Panc1 (cell line): Measurements from ENCODE around the gene CHPT1. TPM values are rescaled to one million over a fixed set of nuclear protein-coding genes. Genes with fewer than 3 reads are reported as not detected.

ENCODE experiments used
- ATAC-seq: fragments of 200-7000 bp; cut with Tn5 transposase; 2 replicates; pipeline ENCODE4 v1.9.1; 2020; ENCODE audit warnings: mild to moderate bottlenecking, moderate library complexity
- BruUV-seq: library from RNA; stranded (reverse); fragments of 400-500 nt; replicated peaks from 2 replicates; lab custom pipeline; 2021; lab: Mats Ljungman, UMichigan
- CTCF ChIA-PET: fragments of 300-600 bp; sonication (Branson Sonifier 250); formaldehyde crosslinking; loops from one replicate; lab custom pipeline; 2022; ENCODE audit warnings: antibody characterized with exemption; lab: Charles Lee
- POLR2A ChIA-PET: fragments of 300-600 bp; sonication (Branson Sonifier 250); formaldehyde crosslinking; loops from one replicate; lab custom pipeline; 2022; ENCODE audit warnings: antibody characterized with exemption; lab: Charles Lee
- DNase-seq: peaks from one replicate; pipeline ENCODE4 v3.0.0-alpha.2; 2010; ENCODE audit warnings: low read depth, low spot score
- H3K27ac ChIP-seq: 2 replicates; pipeline ENCODE4 v1.5.1; 2011; ENCODE audit warnings: mild to moderate bottlenecking, low read length, inconsistent platforms
- H3K27me3 ChIP-seq: fragments of 200-500 bp; sonication (Bioruptor generic); 2 replicates; pipeline ENCODE4 v1.6.0; 2014; ENCODE audit warnings: low read length, inconsistent platforms; ENCODE audit not compliant: control insufficient read depth, insufficient read depth
- H3K36me3 ChIP-seq: fragments of 200-500 bp; sonication (Bioruptor generic); 2 replicates; pipeline ENCODE4 v1.5.1; 2014; ENCODE audit warnings: inconsistent platforms, mild to moderate bottlenecking, low read length, moderate library complexity; ENCODE audit not compliant: control insufficient read depth, insufficient read depth
- H3K4me1 ChIP-seq: 2 replicates; pipeline ENCODE4 v1.5.1; 2011; ENCODE audit warnings: inconsistent platforms, mild to moderate bottlenecking, low read length, moderate library complexity; ENCODE audit not compliant: control insufficient read depth, insufficient read depth
- H3K4me3 ChIP-seq, 2 experiments: 2 replicates each; pipeline ENCODE4 v1.5.1; 2011 to 2012; ENCODE audit warnings: low read depth in 2 of 2, low read length in 2 of 2, mild to moderate bottlenecking in 2 of 2, inconsistent platforms in 1 of 2, moderate library complexity in 1 of 2
- H3K9me3 ChIP-seq: fragments of 200-500 bp; sonication (Bioruptor generic); 2 replicates; pipeline ENCODE4 v1.5.1; 2014; ENCODE audit warnings: low read depth, mild to moderate bottlenecking, inconsistent platforms, low read length, moderate library complexity; ENCODE audit not compliant: control insufficient read depth, insufficient read depth
- POLR2AphosphoS5 ChIP-seq: IDR thresholded peaks from 2 replicates; pipeline ENCODE4 v1.6.1; 2012; ENCODE audit warnings: mild to moderate bottlenecking, low read depth, low read length, moderate library complexity
- SIN3A ChIP-seq: IDR thresholded peaks from 2 replicates; pipeline ENCODE4 v1.6.1; 2012; ENCODE audit warnings: low read depth, mild to moderate bottlenecking, low read length, moderate library complexity, borderline replicate concordance; ENCODE audit not compliant: insufficient read depth
- TCF7L2 ChIP-seq: IDR thresholded peaks from 2 replicates; pipeline ENCODE4 v1.6.1; 2011; ENCODE audit warnings: mild to moderate bottlenecking, low read depth, low read length, inconsistent platforms
- in situ Hi-C: cut with HindIII; loops from 2 replicates; pipeline ENCODE4 v1.10.0; 2016; ENCODE audit warnings: low sequenced_read_pairs, low pct_unique_long_range_greater_than_20kb
- intact Hi-C: fragments of 100-400 bp; cut with micrococcal nuclease; formaldehyde crosslinking; loops from one replicate; pipeline ENCODE4 v1.10.0; 2022; ENCODE audit not compliant: unreplicated experiment
- total RNA-seq: library from RNA; stranded (reverse); gene quantifications from one replicate; pipeline ENCODE4 v1.2.1, GENCODE V29; 2021; ENCODE audit not compliant: unreplicated experiment
- TF ChIP-seq, protein P1 (sequence below), 2 experiments: IDR thresholded peaks; 2 replicates each; pipeline ENCODE4 v1.6.1; 2011 to 2012; ENCODE audit warnings: low read depth in 2 of 2, control low read depth in 1 of 2, low read length in 1 of 2, mild to moderate bottlenecking in 1 of 2, moderate library complexity in 1 of 2; ENCODE audit not compliant: insufficient read depth in 1 of 2
- TF ChIP-seq, protein P2 (sequence below): fragments of 450-650 bp; IDR thresholded peaks from 2 replicates; pipeline ENCODE4 v1.5.1; 2017; ENCODE audit warnings: mild to moderate bottlenecking

CHPT1 gene
- total RNA-seq, 1 experiment from 2014 or later = 78.3 TPM

DNA sequence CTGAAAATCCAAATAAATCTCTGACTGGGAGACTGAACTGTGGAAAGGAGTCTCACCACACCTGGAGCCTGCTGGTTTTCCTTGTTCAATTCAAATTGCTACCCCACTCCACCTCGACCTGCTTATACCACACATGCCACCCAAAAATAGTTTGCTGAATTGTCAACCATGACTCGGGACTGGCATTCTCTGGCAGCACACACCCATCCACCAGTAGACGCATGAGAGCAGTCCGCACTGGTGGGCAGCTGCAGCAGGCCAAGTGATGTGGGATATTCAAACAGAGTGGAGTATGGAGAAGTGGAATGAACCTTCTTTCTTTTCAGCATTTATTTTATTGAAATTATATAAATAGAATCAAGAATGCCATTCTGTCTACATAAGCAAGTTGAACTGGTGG lies 80.5 kb downstream of the CHPT1 start:
- in situ Hi-C loops (no loop called here), intact Hi-C loops (no loop called here)
- no peak overlapping the region for H3K27ac ChIP-seq
- ATAC-seq (no peak), DNase-seq (no peak)
- ChIA-PET CTCF (no interaction called here), POLR2A (no interaction called here)
- TF ChIP-seq, protein P1, sequence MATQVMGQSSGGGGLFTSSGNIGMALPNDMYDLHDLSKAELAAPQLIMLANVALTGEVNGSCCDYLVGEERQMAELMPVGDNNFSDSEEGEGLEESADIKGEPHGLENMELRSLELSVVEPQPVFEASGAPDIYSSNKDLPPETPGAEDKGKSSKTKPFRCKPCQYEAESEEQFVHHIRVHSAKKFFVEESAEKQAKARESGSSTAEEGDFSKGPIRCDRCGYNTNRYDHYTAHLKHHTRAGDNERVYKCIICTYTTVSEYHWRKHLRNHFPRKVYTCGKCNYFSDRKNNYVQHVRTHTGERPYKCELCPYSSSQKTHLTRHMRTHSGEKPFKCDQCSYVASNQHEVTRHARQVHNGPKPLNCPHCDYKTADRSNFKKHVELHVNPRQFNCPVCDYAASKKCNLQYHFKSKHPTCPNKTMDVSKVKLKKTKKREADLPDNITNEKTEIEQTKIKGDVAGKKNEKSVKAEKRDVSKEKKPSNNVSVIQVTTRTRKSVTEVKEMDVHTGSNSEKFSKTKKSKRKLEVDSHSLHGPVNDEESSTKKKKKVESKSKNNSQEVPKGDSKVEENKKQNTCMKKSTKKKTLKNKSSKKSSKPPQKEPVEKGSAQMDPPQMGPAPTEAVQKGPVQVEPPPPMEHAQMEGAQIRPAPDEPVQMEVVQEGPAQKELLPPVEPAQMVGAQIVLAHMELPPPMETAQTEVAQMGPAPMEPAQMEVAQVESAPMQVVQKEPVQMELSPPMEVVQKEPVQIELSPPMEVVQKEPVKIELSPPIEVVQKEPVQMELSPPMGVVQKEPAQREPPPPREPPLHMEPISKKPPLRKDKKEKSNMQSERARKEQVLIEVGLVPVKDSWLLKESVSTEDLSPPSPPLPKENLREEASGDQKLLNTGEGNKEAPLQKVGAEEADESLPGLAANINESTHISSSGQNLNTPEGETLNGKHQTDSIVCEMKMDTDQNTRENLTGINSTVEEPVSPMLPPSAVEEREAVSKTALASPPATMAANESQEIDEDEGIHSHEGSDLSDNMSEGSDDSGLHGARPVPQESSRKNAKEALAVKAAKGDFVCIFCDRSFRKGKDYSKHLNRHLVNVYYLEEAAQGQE (IDR thresholded peaks at IDR 0.05; ENCODE audit: insufficient read depth in 1 of 2, low read depth in 2 of 2, low read length in 1 of 2) = no peak
- TF ChIP-seq, protein P2, sequence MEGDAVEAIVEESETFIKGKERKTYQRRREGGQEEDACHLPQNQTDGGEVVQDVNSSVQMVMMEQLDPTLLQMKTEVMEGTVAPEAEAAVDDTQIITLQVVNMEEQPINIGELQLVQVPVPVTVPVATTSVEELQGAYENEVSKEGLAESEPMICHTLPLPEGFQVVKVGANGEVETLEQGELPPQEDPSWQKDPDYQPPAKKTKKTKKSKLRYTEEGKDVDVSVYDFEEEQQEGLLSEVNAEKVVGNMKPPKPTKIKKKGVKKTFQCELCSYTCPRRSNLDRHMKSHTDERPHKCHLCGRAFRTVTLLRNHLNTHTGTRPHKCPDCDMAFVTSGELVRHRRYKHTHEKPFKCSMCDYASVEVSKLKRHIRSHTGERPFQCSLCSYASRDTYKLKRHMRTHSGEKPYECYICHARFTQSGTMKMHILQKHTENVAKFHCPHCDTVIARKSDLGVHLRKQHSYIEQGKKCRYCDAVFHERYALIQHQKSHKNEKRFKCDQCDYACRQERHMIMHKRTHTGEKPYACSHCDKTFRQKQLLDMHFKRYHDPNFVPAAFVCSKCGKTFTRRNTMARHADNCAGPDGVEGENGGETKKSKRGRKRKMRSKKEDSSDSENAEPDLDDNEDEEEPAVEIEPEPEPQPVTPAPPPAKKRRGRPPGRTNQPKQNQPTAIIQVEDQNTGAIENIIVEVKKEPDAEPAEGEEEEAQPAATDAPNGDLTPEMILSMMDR = no peak
- TF ChIP-seq POLR2AphosphoS5 (no peak), SIN3A (no peak), TCF7L2 (no peak)
- no peak overlapping the region for H3K4me3 ChIP-seq
- no peaks in the 10 kb centered on the region for H3K27me3 ChIP-seq
- no peaks in the 10 kb centered on the region for H3K9me3 ChIP-seq
- no peaks in the 10 kb centered on the region for H3K36me3 ChIP-seq
- no TSS peak for BruUV-seq
- no peaks in the 10 kb centered on the region for H3K4me1 ChIP-seq

Other genes starting within 250 kb of the CHPT1 start
- gene SPIC, start 222.3 kb upstream of the CHPT1 start, total RNA-seq = not detected
- gene MYBPC1, start 102.7 kb upstream of the CHPT1 start, total RNA-seq = not detected
- gene SYCP3, start 41.8 kb downstream of the CHPT1 start, total RNA-seq = not detected
- gene GNPTAB, start 133.3 kb downstream of the CHPT1 start, total RNA-seq = 40.8 TPM
- gene DRAM1, start 179.9 kb downstream of the CHPT1 start, total RNA-seq = 19.2 TPM